HG03025 (cell line): ENCODE measurements around the gene JMJD1C.

ENCODE experiments used
- ATAC-seq: cut with Tn5 transposase; IDR thresholded peaks from one replicate; pipeline ENCODE4 v1.9.1; 2021; ENCODE audit warnings: mild to moderate bottlenecking, moderate library complexity; ENCODE audit not compliant: unreplicated experiment, low FRiP score

JMJD1C gene

GRCh38 chr10:63439607-63440006 is 26.2 kb downstream of the JMJD1C start:
- no peak for ATAC-seq

GRCh38 chr10:63438506-63439498 is 27.0 kb downstream of the JMJD1C start:
- ATAC-seq = no peak

GRCh38 chr10:63437116-63437949 is 28.4 kb downstream of the JMJD1C start:
- no peak for ATAC-seq

- ATAC-seq = no peak
Observed at GRCh38 chr10:63436225-63436624, 29.6 kb downstream of the JMJD1C start.

GRCh38 chr10:63434866-63435854 is 30.6 kb downstream of the JMJD1C start:
- no peak for ATAC-seq

GRCh38 chr10:63431962-63432797 is 33.6 kb downstream of the JMJD1C start:
- no peak for ATAC-seq

GRCh38 chr10:63430999-63431356 is 34.8 kb downstream of the JMJD1C start:
- no peak for ATAC-seq

- ATAC-seq = no peak
Observed at GRCh38 chr10:63430091-63430998, 35.4 kb downstream of the JMJD1C start.

GRCh38 chr10:63429281-63429680 is 36.5 kb downstream of the JMJD1C start:
- no peak for ATAC-seq

- ATAC-seq = no peak
Observed at GRCh38 chr10:63427013-63427412, 38.8 kb downstream of the JMJD1C start.

GRCh38 chr10:63425512-63425911 is 40.3 kb downstream of the JMJD1C start:
- no peak for ATAC-seq

- no peak for ATAC-seq
Observed at GRCh38 chr10:63424576-63424975, 41.2 kb downstream of the JMJD1C start.

- no peak for ATAC-seq
Observed at GRCh38 chr10:63423494-63423893, 42.3 kb downstream of the JMJD1C start.

GRCh38 chr10:63421591-63421990 is 44.2 kb downstream of the JMJD1C start:
- peak; percentile 96 for ATAC-seq

GRCh38 chr10:63416376-63416775 is 49.4 kb downstream of the JMJD1C start:
- no peak for ATAC-seq

- ATAC-seq = no peak
Observed at GRCh38 chr10:63415640-63416244, 50.0 kb downstream of the JMJD1C start.

GRCh38 chr10:63414481-63415260 is 51.1 kb downstream of the JMJD1C start:
- no peak for ATAC-seq
